ENCODE measurements around the gene SKA3.
"Not testable (repeated sequence)": the region's sequence is repeated elsewhere in the genome, so short reads cannot be mapped to it uniquely, and the experiment has no call there.

SKA3 gene

GRCh38 chr13:21165606-21166005, 10.7 kb downstream of the SKA3 start:
- DNase-seq (ENCODE audit: low read depth): not testable (repeated sequence)

GRCh38 chr13:21164631-21165030, 11.7 kb downstream of the SKA3 start:
- no peak for DNase-seq (ENCODE audit: low read depth)

GRCh38 chr13:21152251-21152899, 24.0 kb downstream of the SKA3 start:
- no peak for DNase-seq (ENCODE audit: low read depth)

GRCh38 chr13:21150013-21150412, 26.3 kb downstream of the SKA3 start:
- no peak for DNase-seq (ENCODE audit: low read depth)

- no peak for DNase-seq (ENCODE audit: low read depth)
Observed at GRCh38 chr13:21149568-21149967, 26.8 kb downstream of the SKA3 start.

- no peak for DNase-seq (ENCODE audit: low read depth)
Observed at GRCh38 chr13:21148557-21149258, 27.6 kb downstream of the SKA3 start.

- DNase-seq (ENCODE audit: low read depth): no peak
Observed at GRCh38 chr13:21147827-21148226, 28.5 kb downstream of the SKA3 start.

GRCh38 chr13:21142766-21143165, 33.6 kb downstream of the SKA3 start:
- DNase-seq (ENCODE audit: low read depth): no peak

GRCh38 chr13:21139374-21139773, 37.0 kb downstream of the SKA3 start:
- DNase-seq (ENCODE audit: low read depth): no peak

GRCh38 chr13:21138561-21138960, 37.8 kb downstream of the SKA3 start:
- no peak for DNase-seq (ENCODE audit: low read depth)

GRCh38 chr13:21137696-21138095, 38.7 kb downstream of the SKA3 start:
- no peak for DNase-seq (ENCODE audit: low read depth)

GRCh38 chr13:21135833-21136232, 40.5 kb downstream of the SKA3 start:
- DNase-seq (ENCODE audit: low read depth): not testable (repeated sequence)

- no peak for DNase-seq (ENCODE audit: low read depth)
Observed at GRCh38 chr13:21134475-21134874, 41.9 kb downstream of the SKA3 start.

- DNase-seq (ENCODE audit: low read depth): no peak
Observed at GRCh38 chr13:21133077-21133476, 43.3 kb downstream of the SKA3 start.

GRCh38 chr13:21130116-21130515, 46.2 kb downstream of the SKA3 start:
- no peak for DNase-seq (ENCODE audit: low read depth)

GRCh38 chr13:21124852-21125251, 51.5 kb downstream of the SKA3 start:
- DNase-seq (ENCODE audit: low read depth): no peak

- no peak for DNase-seq (ENCODE audit: low read depth)
Observed at GRCh38 chr13:21123956-21124355, 52.4 kb downstream of the SKA3 start.

GRCh38 chr13:21121616-21122015, 54.7 kb downstream of the SKA3 start:
- DNase-seq (ENCODE audit: low read depth): no peak

- DNase-seq (ENCODE audit: low read depth): no peak
Observed at GRCh38 chr13:21120191-21120590, 56.2 kb downstream of the SKA3 start.

GRCh38 chr13:21119526-21119925, 56.8 kb downstream of the SKA3 start:
- DNase-seq (ENCODE audit: low read depth): no peak

GRCh38 chr13:21118180-21118579, 58.2 kb downstream of the SKA3 start:
- DNase-seq (ENCODE audit: low read depth): no peak

GRCh38 chr13:21117104-21117809, 59.1 kb downstream of the SKA3 start:
- no peak for DNase-seq (ENCODE audit: low read depth)

GRCh38 chr13:21116141-21116540, 60.2 kb downstream of the SKA3 start:
- DNase-seq (ENCODE audit: low read depth): no peak

Data from stimulated activated CD8-positive, alpha-beta memory T cell treated with anti-CD3 and anti-CD28 coated beads, Interleukin-15, amount 100 ng/mL, for 1 hour (primary cell).